A673 (cell line): ENCODE data around the gene ASTN2.

Experiments used
- CTCF ChIP-seq: fragments of 300-800, 200-600 bp; sonication (generic); conservative IDR thresholded peaks from 2 replicates; pipeline ENCODE4 v1.5.1; 2017; ENCODE audit warnings: low read depth, mild to moderate bottlenecking, antibody characterized with exemption, low read length, moderate library complexity, mixed read lengths
- EZH2 ChIP-seq: fragments of 200-600 bp; sonication (generic); IDR thresholded peaks from 2 replicates; pipeline ENCODE4 v1.6.1; 2017; ENCODE audit warnings: borderline replicate concordance, low read depth, mild to moderate bottlenecking, mixed read lengths, antibody characterized with exemption, low read length; ENCODE audit not compliant: poor library complexity, severe bottlenecking

- no peak for TF ChIP-seq CTCF
- TF ChIP-seq EZH2 = no peak
Observed at GRCh38 chr9:116924462-116925110, 490.3 kb downstream of the ASTN2 start.
